ACC112 (cell line): Measurements from ENCODE around the gene AUTS2.

ENCODE experiments used
- H2AFZ ChIP-seq: fragments of 200-600 bp; sonication (generic); one replicate; pipeline ENCODE4 v1.6.0; 2017; ENCODE audit warnings: antibody characterized with exemption, low read length; ENCODE audit not compliant: unreplicated experiment
- H3K27ac ChIP-seq: fragments of 200-600 bp; sonication (generic); 2 replicates; pipeline ENCODE4 v1.5.1; 2014; ENCODE audit warnings: low read depth, mild to moderate bottlenecking, antibody characterized with exemption, low read length, moderate library complexity
- H3K27me3 ChIP-seq: fragments of 200-600 bp; sonication (generic); 2 replicates; pipeline ENCODE4 v1.6.1; 2014; ENCODE audit warnings: mild to moderate bottlenecking, antibody characterized with exemption, low read length, moderate library complexity, mixed read lengths; ENCODE audit not compliant: insufficient read depth
- H3K36me3 ChIP-seq: fragments of 200-600 bp; sonication (generic); 2 replicates; pipeline ENCODE4 v1.6.1; 2016; ENCODE audit warnings: mild to moderate bottlenecking, antibody characterized with exemption, low read length, moderate library complexity, mixed read lengths; ENCODE audit not compliant: insufficient read depth
- H3K4me1 ChIP-seq: fragments of 200-600 bp; sonication (generic); one replicate; pipeline ENCODE4 v1.6.1; 2016; ENCODE audit warnings: low read length, mixed read lengths; ENCODE audit not compliant: insufficient read depth, unreplicated experiment, control insufficient read depth
- H3K4me3 ChIP-seq: fragments of 200-600 bp; sonication (generic); 2 replicates; pipeline ENCODE4 v1.5.1; 2014; ENCODE audit warnings: mild to moderate bottlenecking, low read depth, low read length
- H3K79me2 ChIP-seq: fragments of 200-600 bp; sonication (generic); one replicate; pipeline ENCODE4 v1.6.0; 2016; ENCODE audit warnings: low read length; ENCODE audit not compliant: control insufficient read depth, unreplicated experiment, insufficient read depth

The AUTS2 gene

DNA sequence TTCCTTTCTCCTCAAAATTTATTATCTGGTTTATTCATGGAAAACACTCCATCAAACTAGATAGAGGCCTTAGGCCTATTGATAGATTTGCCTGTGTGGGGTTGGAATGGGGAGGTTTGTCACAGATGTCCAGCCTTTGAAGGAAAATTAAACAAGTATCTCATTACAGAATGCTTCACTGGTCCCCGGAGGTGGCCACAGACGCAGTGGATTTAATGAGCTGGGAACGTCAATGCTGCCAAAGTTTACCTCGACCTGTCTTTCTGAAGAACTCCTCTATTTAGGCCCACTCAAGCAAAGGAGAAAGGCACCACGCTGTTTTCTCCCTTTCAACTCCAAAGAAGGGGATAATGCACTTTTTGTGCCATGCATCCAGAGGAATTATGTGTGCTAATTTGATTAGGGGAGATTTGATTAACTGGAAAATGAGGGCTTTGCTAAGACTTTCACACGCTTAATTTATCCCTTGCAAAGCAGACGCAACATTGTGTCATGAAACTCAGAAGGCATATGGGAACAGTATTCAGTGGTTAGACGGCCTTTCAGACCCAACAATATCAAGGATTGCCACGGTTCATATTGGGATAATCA is 974.9 kb downstream of the AUTS2 start:
- H3K4me1 ChIP-seq = no peaks in the 10 kb centered on the region
- no peak overlapping the region for H3K4me3 ChIP-seq

DNA sequence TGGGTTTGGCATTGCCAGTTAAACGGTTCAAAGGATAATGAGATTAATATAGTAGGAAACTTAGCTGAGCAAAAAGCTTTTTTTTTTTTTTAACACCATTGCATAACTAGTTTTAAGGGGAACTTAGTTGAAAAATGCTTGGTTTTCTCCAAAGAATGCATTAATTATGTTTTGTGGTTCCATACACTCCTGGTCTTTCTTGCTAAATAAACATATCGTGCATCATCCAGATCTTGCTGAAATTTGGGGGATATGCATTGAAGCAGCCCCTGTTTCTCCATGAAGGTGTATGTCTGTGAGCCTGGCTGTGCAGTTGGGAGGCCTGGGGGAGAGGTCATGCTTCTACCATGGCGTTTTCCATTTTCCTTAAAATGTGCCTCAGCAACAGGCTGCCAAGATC is 975.4 kb downstream of the AUTS2 start:
- no peaks in the 10 kb centered on the region for H3K4me1 ChIP-seq
- H3K27ac ChIP-seq = no peak overlapping the region
- H2AFZ ChIP-seq = no peak overlapping the region
- no peak overlapping the region for H3K4me3 ChIP-seq
- H3K79me2 ChIP-seq = no peaks in the 10 kb centered on the region
- H3K36me3 ChIP-seq = no peaks in the 10 kb centered on the region
- H3K27me3 ChIP-seq = no peaks in the 10 kb centered on the region

More for the DNA sequence above, 974.9 kb downstream of the AUTS2 start:
- H2AFZ ChIP-seq = no peak overlapping the region
- no peaks in the 10 kb centered on the region for H3K27me3 ChIP-seq
- no peaks in the 10 kb centered on the region for H3K79me2 ChIP-seq
- no peaks in the 10 kb centered on the region for H3K36me3 ChIP-seq
- no peak overlapping the region for H3K27ac ChIP-seq

DNA sequence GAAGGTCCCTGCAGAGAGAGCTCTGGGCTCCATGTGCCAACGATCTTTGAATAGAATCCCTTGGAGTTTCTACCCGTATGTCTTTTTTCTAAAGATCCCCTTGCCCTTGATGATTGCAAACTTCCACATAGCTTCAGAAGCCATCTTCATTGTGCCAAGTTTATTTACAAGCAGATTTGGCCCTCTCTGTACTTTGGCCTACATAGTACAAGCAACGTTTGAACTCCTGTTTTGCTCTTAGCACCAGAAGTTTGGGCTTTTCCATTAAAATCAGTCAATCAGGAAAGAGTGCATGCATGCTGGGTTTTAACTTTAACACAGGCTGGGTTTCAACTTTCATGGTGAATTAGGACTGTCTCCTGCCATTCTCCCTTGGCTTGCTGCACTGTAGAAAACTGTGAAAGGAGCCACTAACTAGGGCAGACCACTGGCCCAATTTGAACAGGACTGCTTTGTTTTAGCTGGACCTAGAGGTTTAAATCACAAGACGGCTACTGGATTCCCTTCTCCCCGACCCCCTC is 976.1 kb downstream of the AUTS2 start:
- Histone ChIP-seq H3K79me2 (no peaks in the 10 kb centered on the region), H3K4me3 (no peak overlapping the region), H3K27ac (no peak overlapping the region), H3K27me3 (no peaks in the 10 kb centered on the region), H3K4me1 (no peaks in the 10 kb centered on the region), H2AFZ (no peak overlapping the region), H3K36me3 (no peaks in the 10 kb centered on the region)

GRCh38 chr7:70574970-70575799 is 976.9 kb downstream of the AUTS2 start:
- Histone ChIP-seq H2AFZ (no peak overlapping the region), H3K36me3 (no peaks in the 10 kb centered on the region), H3K4me1 (no peaks in the 10 kb centered on the region), H3K27ac (no peak overlapping the region), H3K27me3 (no peaks in the 10 kb centered on the region), H3K79me2 (no peaks in the 10 kb centered on the region), H3K4me3 (no peak overlapping the region)

- Histone ChIP-seq H2AFZ (no peak overlapping the region), H3K36me3 (no peaks in the 10 kb centered on the region), H3K27ac (no peak overlapping the region), H3K27me3 (no peaks in the 10 kb centered on the region), H3K79me2 (no peaks in the 10 kb centered on the region), H3K4me1 (no peaks in the 10 kb centered on the region), H3K4me3 (no peak overlapping the region)
These were observed 978.8 kb downstream of the AUTS2 start for GRCh38 chr7:70577078-70577477.

DNA sequence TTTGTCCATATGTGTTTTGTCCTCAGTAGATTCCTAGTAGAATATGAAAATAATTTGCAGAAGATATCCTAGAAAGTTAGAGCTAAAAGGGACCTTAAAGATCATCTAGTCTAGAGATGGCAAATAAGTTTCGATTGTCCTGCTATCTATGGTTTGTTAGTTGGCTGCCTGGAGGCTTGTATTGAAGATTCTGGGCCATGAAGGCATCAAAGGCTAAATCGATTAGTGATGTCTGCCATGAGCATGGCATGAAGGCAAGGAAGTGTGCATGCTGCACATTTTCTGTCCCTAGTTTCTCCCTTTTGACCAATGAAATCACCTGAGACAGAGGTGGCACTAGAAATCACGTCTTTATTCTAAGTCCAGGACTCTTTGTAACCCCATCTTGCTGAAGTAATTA is 979.9 kb downstream of the AUTS2 start:
- H3K79me2 ChIP-seq = no peaks in the 10 kb centered on the region
- H3K4me3 ChIP-seq = no peak overlapping the region
- H2AFZ ChIP-seq = no peak overlapping the region
- no peaks in the 10 kb centered on the region for H3K4me1 ChIP-seq
- H3K27ac ChIP-seq = no peak overlapping the region
- no peaks in the 10 kb centered on the region for H3K36me3 ChIP-seq
- H3K27me3 ChIP-seq = no peaks in the 10 kb centered on the region

DNA sequence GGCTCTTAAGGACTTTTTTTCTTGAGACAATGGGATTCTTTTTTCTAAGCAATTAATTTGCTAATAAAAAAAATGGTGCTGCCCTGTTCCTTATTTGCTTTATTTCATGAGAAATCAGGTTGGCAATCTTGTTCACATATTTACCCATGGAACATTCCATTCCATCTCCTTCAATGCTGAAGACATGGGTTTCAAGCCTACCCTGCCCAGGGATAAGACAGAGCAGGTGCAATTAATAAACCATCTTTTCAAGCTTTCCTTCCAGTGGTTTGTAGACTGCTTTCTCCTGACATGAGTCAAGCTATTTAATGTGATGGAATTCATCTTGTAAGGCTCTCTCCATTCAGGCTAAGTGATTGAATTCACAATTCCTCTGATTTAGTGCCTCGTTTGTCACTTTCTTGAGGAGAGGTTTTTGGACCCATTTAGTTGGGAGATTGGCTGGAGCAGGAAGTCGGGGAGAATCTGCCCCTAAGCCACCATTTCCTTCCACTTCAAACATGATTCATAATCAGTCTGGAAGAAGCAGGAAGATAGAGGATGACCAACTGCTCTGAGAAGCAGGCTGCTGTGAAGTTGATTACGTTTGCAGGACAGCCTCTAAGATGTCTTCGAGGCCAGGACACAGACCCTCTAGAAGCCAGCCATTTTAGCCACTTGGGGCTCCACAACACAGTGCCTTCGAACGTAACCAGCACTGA is 981.3 kb downstream of the AUTS2 start:
- Histone ChIP-seq H3K27me3 (no peaks in the 10 kb centered on the region), H3K79me2 (no peaks in the 10 kb centered on the region), H3K36me3 (no peaks in the 10 kb centered on the region), H3K27ac (no peak overlapping the region), H3K4me3 (no peak overlapping the region), H3K4me1 (no peaks in the 10 kb centered on the region), H2AFZ (no peak overlapping the region)

DNA sequence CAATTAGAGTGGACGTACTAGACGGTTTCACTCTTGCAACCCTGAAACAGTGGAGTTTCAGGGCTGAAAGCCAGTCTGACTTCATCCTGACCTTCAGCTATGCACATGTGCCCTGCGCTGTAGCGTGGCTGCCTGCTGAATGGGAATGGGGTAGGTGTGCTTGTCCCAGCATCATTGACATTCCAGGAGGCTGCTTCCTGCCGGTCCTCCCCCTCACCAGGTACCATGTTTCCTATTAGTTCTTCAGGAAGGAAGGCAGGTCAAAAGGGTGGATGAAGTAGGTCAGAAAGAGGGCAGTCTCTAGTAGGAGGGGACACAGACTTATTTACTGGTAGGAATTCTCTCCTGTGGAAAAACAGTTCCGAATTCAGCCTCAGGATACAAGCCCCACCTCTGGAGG is 981.9 kb downstream of the AUTS2 start:
- H2AFZ ChIP-seq = no peak overlapping the region
- H3K4me1 ChIP-seq = no peaks in the 10 kb centered on the region
- H3K4me3 ChIP-seq = no peak overlapping the region
- H3K27ac ChIP-seq = no peak overlapping the region
- no peaks in the 10 kb centered on the region for H3K27me3 ChIP-seq
- no peaks in the 10 kb centered on the region for H3K79me2 ChIP-seq
- H3K36me3 ChIP-seq = no peaks in the 10 kb centered on the region

DNA sequence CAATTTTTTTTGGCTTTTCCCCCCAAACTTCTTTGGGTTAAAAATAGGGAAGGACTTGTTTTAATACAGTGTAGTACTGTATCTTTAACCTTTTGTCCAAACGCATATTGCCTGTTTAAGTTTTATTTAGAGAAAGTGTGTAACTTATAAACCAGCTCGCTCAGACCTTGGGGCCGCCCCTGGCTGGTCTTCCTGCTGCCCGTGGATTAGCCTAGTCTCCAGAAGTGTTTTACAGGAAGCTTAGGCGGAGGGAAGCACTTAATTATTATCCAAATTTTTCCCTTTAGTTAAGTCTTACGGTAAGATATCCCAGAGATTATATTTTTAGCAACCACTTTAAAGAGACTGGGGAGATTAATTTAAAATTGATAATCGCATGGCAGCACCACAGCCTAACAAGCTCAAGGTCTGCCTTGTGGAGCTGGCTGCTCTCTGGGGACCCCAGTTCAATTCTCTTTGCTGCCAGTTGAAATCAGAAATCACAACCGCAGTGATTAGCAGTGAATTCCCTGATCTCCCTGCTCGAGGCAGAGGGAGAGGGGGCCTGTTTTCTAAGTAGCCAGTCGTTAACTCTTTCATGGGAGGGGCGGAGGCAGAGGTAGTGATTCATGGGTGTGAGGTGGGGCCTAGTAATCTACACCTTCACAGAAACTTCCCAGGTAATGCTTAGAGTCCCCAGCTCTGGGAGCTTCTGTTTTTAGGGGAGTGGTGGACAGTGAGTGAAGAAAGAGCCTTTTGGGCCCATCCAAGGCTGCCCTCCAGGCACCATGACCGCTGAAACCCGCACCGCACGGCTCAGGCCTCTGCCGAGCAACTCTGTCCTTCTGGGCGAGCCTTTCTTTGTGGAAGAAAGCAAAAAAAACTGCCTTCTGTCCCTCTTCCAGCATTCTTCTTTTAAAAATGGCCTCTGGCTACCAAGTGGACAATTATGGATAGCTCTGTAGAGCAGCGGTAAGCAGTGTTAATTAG is 984.9 kb downstream of the AUTS2 start:
- no peak overlapping the region for H3K27ac ChIP-seq
- no peaks in the 10 kb centered on the region for H3K27me3 ChIP-seq
- no peak overlapping the region for H3K4me3 ChIP-seq
- H2AFZ ChIP-seq = no peak overlapping the region
- no peaks in the 10 kb centered on the region for H3K36me3 ChIP-seq
- H3K4me1 ChIP-seq = no peaks in the 10 kb centered on the region
- no peaks in the 10 kb centered on the region for H3K79me2 ChIP-seq
